ENCODE measurements around the gene OSBPL10.
"Not testable (repeated sequence)": the region's sequence is repeated elsewhere in the genome, so short reads cannot be mapped to it uniquely, and the experiment has no call there.

The OSBPL10 gene

GRCh38 chr3:31714495-31715280 is 266.4 kb downstream of the OSBPL10 start:
- no peak for DNase-seq (ENCODE audit: low read depth in 2 of 2, low spot score in 1 of 2)

GRCh38 chr3:31713816-31714215 is 267.2 kb downstream of the OSBPL10 start:
- no peak for DNase-seq (ENCODE audit: low read depth in 2 of 2, low spot score in 1 of 2)

- DNase-seq (ENCODE audit: low read depth in 2 of 2, low spot score in 1 of 2), result no peak
Measured at GRCh38 chr3:31710123-31710803, 270.8 kb downstream of the OSBPL10 start.

GRCh38 chr3:31709526-31709925 is 271.5 kb downstream of the OSBPL10 start:
- DNase-seq (ENCODE audit: low read depth in 2 of 2, low spot score in 1 of 2), result no peak

GRCh38 chr3:31709005-31709404 is 272.1 kb downstream of the OSBPL10 start:
- DNase-seq (ENCODE audit: low read depth in 2 of 2, low spot score in 1 of 2), result no peak

GRCh38 chr3:31707286-31707685 is 273.8 kb downstream of the OSBPL10 start:
- DNase-seq (ENCODE audit: low read depth in 2 of 2, low spot score in 1 of 2), result no peak

GRCh38 chr3:31705736-31706135 is 275.3 kb downstream of the OSBPL10 start:
- no peak for DNase-seq (ENCODE audit: low read depth in 2 of 2, low spot score in 1 of 2)

GRCh38 chr3:31704591-31705179 is 276.4 kb downstream of the OSBPL10 start:
- no peak for DNase-seq (ENCODE audit: low read depth in 2 of 2, low spot score in 1 of 2)

GRCh38 chr3:31704156-31704555 is 276.9 kb downstream of the OSBPL10 start:
- DNase-seq (ENCODE audit: low read depth in 2 of 2, low spot score in 1 of 2), result no peak

- no peak for DNase-seq (ENCODE audit: low read depth in 2 of 2, low spot score in 1 of 2)
Measured at GRCh38 chr3:31701286-31701685, 279.8 kb downstream of the OSBPL10 start.

GRCh38 chr3:31699309-31699953 is 281.6 kb downstream of the OSBPL10 start:
- no peak for DNase-seq (ENCODE audit: low read depth in 2 of 2, low spot score in 1 of 2)

GRCh38 chr3:31696815-31697548 is 284.1 kb downstream of the OSBPL10 start:
- DNase-seq (ENCODE audit: low read depth in 2 of 2, low spot score in 1 of 2), result no peak

- no peak for DNase-seq (ENCODE audit: low read depth in 2 of 2, low spot score in 1 of 2)
Measured at GRCh38 chr3:31696009-31696297, 285.1 kb downstream of the OSBPL10 start.

GRCh38 chr3:31695280-31696008 is 285.6 kb downstream of the OSBPL10 start:
- DNase-seq (ENCODE audit: low read depth in 2 of 2, low spot score in 1 of 2), result no peak

- DNase-seq (ENCODE audit: low read depth in 2 of 2, low spot score in 1 of 2), result no peak
Measured at GRCh38 chr3:31693346-31693745, 287.7 kb downstream of the OSBPL10 start.

- no peak for DNase-seq (ENCODE audit: low read depth in 2 of 2, low spot score in 1 of 2)
Measured at GRCh38 chr3:31692751-31693150, 288.3 kb downstream of the OSBPL10 start.

- DNase-seq (ENCODE audit: low read depth in 2 of 2, low spot score in 1 of 2), result no peak
Measured at GRCh38 chr3:31690771-31691170, 290.3 kb downstream of the OSBPL10 start.

- DNase-seq (ENCODE audit: low read depth in 2 of 2, low spot score in 1 of 2), result not testable (repeated sequence)
Measured at GRCh38 chr3:31689523-31689922, 291.5 kb downstream of the OSBPL10 start.

- no peak for DNase-seq (ENCODE audit: low read depth in 2 of 2, low spot score in 1 of 2)
Measured at GRCh38 chr3:31688984-31689383, 292.1 kb downstream of the OSBPL10 start.

GRCh38 chr3:31687020-31687802 is 293.9 kb downstream of the OSBPL10 start:
- no peak for DNase-seq (ENCODE audit: low read depth in 2 of 2, low spot score in 1 of 2)

Data from stimulated activated CD8-positive, alpha-beta memory T cell treated with anti-CD3 and anti-CD28 coated beads, Interleukin-4, amount 100 ng/mL, for 4 hours (primary cell).